COLO668 (cell line): ENCODE results near the gene PHACTR1.
"Not testable (repeated sequence)": the region's sequence is repeated elsewhere in the genome, so short reads cannot be mapped to it uniquely, and the experiment has no call there.

Experiments
- DNase-seq: peaks from one replicate; lab custom pipeline; 2025; ENCODE audit not compliant: unreplicated experiment; lab: John Stamatoyannopoulos, UW

Gene PHACTR1

GRCh38 chr6:13229205-13230085, 512.9 kb downstream of the PHACTR1 start:
- DNase-seq, result no peak

DNA sequence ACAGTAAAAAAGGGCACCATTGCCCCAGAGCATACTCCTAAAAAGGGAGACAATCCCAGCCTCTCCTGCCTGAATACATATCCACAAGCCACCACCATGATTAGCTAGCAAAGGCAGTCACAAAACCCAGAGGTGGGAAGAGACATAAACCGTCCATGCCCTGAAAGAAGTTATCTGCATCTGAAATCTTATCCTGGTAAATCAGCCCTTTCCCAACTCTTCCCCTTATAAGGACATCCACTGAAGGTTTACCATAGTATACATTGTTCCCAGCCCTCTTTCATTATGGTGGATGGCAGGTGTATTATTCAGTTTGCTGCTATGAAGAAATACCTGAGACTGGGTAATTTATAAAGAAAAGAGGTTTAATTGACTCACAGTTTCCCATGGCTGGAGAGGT, 516.5 kb downstream of the PHACTR1 start:
- no peak for DNase-seq

GRCh38 chr6:13234130-13234529, 517.6 kb downstream of the PHACTR1 start:
- no peak for DNase-seq

DNA sequence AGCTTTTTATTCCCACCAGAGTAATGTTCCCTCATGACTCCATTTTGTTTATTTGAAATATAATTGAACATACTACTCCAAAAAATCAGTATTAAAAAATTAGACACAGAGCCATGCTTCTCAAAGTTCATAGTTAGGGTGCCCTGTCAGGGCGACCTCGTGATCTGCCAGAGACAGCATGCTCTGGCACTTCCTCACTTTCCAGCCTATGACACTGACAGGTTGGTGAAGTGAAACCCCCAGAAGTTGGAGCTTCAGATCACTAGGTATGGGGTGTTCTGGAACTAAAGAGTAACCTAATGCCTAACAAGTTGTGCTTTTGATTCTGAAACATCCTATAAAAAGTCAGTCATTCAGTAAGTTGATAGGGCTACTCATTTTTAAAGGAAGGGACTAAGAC, 518.8 kb downstream of the PHACTR1 start:
- DNase-seq, result no peak

- no peak for DNase-seq
Measured at GRCh38 chr6:13237318-13237717, 520.8 kb downstream of the PHACTR1 start.

- DNase-seq, result no peak
Measured at GRCh38 chr6:13238017-13238416, 521.5 kb downstream of the PHACTR1 start.

DNA sequence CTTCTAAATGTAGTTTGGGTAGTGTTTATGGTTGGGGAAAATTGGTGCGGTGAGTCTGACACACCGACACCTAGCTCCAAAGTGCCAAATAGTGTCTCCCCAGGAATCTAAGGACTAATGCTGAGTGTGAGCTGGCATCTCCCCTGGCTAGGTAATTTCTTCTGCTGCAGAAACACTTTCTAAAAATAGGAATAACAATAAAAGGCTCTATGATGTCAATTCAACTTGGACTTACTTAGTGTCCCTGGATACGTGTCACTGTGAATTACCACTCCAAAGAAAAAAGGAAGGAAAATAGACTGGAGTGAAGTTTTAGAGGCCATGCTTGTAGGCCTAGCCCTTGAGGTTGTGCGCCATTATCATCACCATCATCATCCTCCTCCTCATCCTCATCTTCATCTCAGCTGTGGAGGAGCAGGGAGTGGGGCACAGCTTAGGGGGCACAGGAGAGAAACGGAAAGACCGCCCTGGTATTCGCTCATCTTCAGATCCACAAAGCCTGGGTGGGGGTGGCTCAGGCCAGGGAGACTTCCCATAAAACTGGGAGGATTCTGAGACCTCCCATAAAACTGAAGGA, 522.2 kb downstream of the PHACTR1 start:
- DNase-seq, result no peak

- DNase-seq, result no peak
Measured at GRCh38 chr6:13239530-13240455, 523.2 kb downstream of the PHACTR1 start.

GRCh38 chr6:13241364-13241763, 524.8 kb downstream of the PHACTR1 start:
- no peak for DNase-seq

- no peak for DNase-seq
Measured at GRCh38 chr6:13242178-13242577, 525.6 kb downstream of the PHACTR1 start.

GRCh38 chr6:13242590-13242989, 526.0 kb downstream of the PHACTR1 start:
- DNase-seq, result no peak

- no peak for DNase-seq
Measured at GRCh38 chr6:13243033-13243432, 526.5 kb downstream of the PHACTR1 start.

- DNase-seq, result not testable (repeated sequence)
Measured at GRCh38 chr6:13243745-13244144, 527.2 kb downstream of the PHACTR1 start.

DNA sequence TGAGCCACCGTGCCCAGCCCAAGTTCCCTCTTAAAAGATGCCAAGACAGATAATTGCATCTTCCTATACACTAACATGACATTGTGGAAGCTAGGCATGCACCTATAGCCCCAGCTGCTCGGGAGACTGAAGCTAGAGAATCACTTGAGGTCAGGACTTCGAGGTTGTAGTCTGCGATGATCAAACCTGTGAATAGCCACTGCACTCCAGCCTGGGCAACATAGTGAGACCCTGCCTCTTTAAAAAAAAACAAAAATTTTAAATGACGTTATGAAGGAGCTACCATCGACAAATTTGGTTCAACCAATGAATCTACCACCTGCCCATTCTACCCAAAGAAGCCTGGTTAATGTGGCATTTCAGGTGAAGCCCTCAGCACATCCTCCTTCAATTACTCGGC, 531.1 kb downstream of the PHACTR1 start:
- no peak for DNase-seq

- DNase-seq, result peak; percentile 36
Measured at GRCh38 chr6:13248053-13248452, 531.5 kb downstream of the PHACTR1 start.

DNA sequence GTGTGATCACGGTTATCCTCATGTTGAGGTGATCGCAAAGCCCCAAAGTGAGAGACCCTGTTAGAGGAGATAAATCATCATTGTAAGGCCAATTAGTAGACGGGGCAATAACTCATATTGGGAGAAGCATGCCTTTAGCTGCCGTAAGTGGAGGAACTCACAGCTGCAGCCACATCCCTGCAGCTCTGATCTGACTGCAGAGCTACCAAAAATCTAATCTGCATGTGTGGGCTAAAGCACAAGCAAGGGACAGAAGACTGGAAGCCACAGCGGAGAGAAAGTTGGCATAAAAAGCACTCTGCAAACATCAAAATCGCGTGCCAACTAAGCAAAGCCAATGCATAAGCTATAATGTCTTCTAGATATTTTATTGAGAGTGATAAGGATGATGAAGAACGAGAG, 532.0 kb downstream of the PHACTR1 start:
- no peak for DNase-seq

DNA sequence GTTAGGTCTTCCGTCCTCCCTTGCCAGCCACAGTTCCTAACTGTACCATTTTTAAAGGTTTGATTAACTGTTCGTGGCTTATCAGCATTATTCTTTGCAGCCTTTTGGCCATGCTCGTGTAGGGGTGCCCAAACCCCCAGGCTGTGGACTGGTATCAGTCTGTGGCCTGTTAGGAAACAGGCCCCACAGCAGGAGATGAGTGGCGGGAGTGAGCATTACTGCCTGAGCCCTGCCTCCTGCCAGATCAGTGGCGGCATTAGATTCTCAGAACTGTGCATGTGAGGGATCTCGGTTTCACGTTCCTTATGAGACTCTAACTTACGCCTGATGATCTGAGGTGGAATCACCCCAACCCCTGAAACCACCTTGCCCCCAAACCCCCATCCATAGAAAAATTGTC, 532.4 kb downstream of the PHACTR1 start:
- DNase-seq, result no peak

GRCh38 chr6:13249817-13250216, 533.2 kb downstream of the PHACTR1 start:
- DNase-seq, result no peak

DNA sequence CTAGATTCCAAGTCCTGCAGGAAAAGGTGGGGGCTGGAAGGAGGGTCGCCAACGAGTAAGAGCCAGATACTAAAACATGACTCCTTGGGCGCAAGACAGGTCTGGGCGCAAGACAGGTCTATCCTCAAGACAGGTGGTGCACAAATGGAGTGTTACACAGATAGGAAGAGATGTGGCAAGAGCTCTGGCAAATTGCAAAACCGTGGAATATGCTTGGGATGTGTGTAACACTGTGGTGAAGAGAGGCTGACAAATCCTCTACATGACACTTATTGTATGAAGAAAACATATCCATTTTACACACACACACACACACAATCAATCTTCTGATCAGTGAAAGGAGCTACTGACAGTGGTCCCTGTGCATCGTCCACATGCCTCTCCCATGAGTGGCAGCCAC, 534.1 kb downstream of the PHACTR1 start:
- no peak for DNase-seq

GRCh38 chr6:13251242-13251641, 534.7 kb downstream of the PHACTR1 start:
- no peak for DNase-seq

DNA sequence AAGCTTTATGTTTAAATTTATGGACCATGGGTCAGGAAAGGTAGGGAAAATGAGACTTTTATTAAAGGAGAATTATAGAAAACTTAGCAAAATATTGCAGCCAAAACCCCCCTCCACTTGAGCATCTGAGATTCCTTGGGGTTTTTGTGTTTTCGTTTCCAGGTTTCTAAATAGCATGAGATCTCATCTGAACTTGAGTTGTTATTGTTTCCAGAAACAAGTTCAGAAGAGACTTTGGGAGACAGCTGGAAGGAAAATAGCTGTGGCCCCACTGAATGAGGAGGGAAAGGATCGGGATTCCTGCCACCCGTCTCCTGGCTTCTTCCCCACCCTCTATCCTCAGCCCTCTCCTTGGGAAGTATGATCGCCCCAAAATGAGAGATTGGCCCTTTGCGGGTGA, 536.2 kb downstream of the PHACTR1 start:
- no peak for DNase-seq

- DNase-seq, result no peak
Measured at GRCh38 chr6:13253272-13253671, 536.7 kb downstream of the PHACTR1 start.
